Esophagus muscularis mucosa (tissue), 4 donors: Measurements from ENCODE around the gene MSANTD2. TPM values are rescaled to one million over a fixed set of nuclear protein-coding genes. Genes with fewer than 3 reads are reported as not detected.

ENCODE experiments used
- DNase-seq: peaks from one replicate; pipeline ENCODE4 v3.0.0-alpha.2; 2017; ENCODE audit errors: extremely low spot score
- H3K27ac ChIP-seq, 4 donors: fragments of 200-600 bp; sonication (generic); replicated peaks in 1 of 4; 1 replicate in 3 of 4; 2 replicates in 1 of 4; pipeline ENCODE4 v1.5.1; 2016 to 2019; ENCODE audit warnings: mild to moderate bottlenecking in 1 of 4
- H3K27me3 ChIP-seq, 4 donors: fragments of 200-600 bp; sonication (generic); one replicate each; pipeline versions ENCODE4 v1.5.1 to v1.6.0; 2016 to 2019
- H3K36me3 ChIP-seq, 4 donors: fragments of 200-600 bp; sonication (generic); one replicate each; pipeline ENCODE4 v1.5.1; 2016 to 2019
- H3K4me1 ChIP-seq, 4 donors: fragments of 200-600 bp; sonication (generic); one replicate each; pipeline ENCODE4 v1.5.1; 2016 to 2019
- H3K4me3 ChIP-seq, 4 donors: fragments of 200-600 bp; sonication (generic); 1 replicate in 2 of 4; 2 replicates in 2 of 4; pipeline ENCODE4 v1.5.1; 2016 to 2019; ENCODE audit warnings: mild to moderate bottlenecking in 4 of 4, moderate library complexity in 1 of 4
- H3K9me3 ChIP-seq, 4 donors: fragments of 200-600 bp; sonication (generic); 1 replicate in 3 of 4; 2 replicates in 1 of 4; pipeline ENCODE4 v1.5.1; 2016 to 2019
- EP300 ChIP-seq: sonication (generic); formaldehyde crosslinking; IDR thresholded peaks from one replicate; pipeline ENCODE4 v1.6.1; 2017; ENCODE audit warnings: antibody characterized with exemption
- POLR2A ChIP-seq: fragments of 450-650 bp; IDR thresholded peaks from one replicate; pipeline ENCODE4 v1.6.1; 2017; ENCODE audit warnings: antibody characterized with exemption, moderate library complexity, mild to moderate bottlenecking, low read depth
- POLR2AphosphoS5 ChIP-seq, 2 donors: sonication (generic); formaldehyde crosslinking; IDR thresholded peaks; one replicate each; pipeline ENCODE4 v1.6.1; 2017; ENCODE audit warnings: antibody characterized with exemption in 2 of 2
- WGBS: methylation state at CpG from one replicate; pipeline ENCODE4 v1.1.5; 2018; 5-methylcytosine and 5-hydroxymethylcytosine counted together
- intact Hi-C: fragments of 100-400 bp; cut with DNase I; formaldehyde crosslinking; loops from one replicate; pipeline ENCODE4 v1.15.1; 2023
- total RNA-seq, 4 donors: library from RNA; depleted of rRNA; stranded (reverse); fragments of >200 nt; gene quantifications; one replicate each; pipeline versions ENCODE4 v1.1.0 to v1.2.1, GENCODE V29; 2016
- TF ChIP-seq, protein P1 (sequence below), 3 experiments: fragments of 200-600 bp in 2 of 3; fragments of 450-650 bp in 1 of 3; sonication (generic) in 2 of 3; IDR thresholded peaks; one replicate each; pipeline ENCODE4 v1.5.1; 2017 to 2019; ENCODE audit warnings: antibody characterized with exemption in 3 of 3, mild to moderate bottlenecking in 2 of 3, moderate library complexity in 1 of 3

The MSANTD2 gene
- total RNA-seq, 4 donors from 2014 or later: 9.6 to 14.0 (median 12.1) TPM

DNA sequence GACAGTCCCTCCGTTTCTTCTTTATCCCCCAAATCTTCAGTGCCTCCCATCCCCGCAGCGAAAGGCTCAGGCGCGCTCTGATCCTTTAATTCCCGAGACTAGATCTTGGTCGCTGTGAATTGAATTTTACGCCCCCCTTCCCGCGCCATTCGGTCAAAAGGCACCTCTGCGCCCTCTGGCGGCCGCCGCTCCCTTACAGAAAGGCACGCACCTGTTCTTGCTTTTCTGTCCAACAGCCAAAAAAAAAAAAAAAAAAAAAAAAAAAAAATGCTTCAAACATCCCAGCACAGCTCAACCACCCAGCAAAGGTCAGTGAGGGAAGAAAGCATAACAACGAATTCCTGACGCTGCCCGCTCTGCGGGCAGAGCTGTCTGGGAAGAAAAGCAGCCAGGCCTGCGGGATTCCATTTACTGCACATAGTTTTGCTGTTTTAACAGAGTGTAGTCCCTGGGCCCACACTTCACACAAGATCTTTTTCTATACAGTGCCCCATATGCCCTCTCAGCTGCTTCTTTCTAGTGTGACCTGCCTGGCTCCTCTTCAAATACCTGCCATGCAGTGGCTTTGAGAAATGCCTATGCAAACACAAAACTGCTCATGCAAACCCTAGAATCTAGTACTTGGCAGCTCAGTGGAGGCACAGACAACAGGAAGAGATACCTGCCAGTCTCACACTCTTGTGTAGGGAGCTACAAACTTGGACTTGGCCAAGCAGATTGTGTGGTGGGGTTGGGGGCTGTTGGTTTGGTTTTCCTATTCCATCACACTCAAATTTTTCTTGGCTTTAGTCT lies 36.9 kb downstream of the MSANTD2 start:
- Histone ChIP-seq H3K27me3 (peaks cover 5 to 48% (median 38%) of the 10 kb centered on the region in 4 donors), H3K36me3 (peaks cover 11 to 44% (median 21%) of the 10 kb centered on the region in 4 donors), H3K4me1 (peaks cover 26 to 53% (median 43%) of the 10 kb centered on the region in 4 donors), H3K4me3 (peak overlapping the region; percentile 52 to 65 (median 54)), H3K9me3 (no peaks in the 10 kb centered on the region), H3K27ac (peak overlapping the region; percentile 69 to 82 (median 82))
- WGBS: 5% methylated on average over 21 of the region's 21 CpGs
- peak; percentile 93 for DNase-seq
- intact Hi-C loops: loop anchor here (1.0 to 5.0 kb wide), 3 partner anchors 34 to 94 kb away; no protein-coding TSS in a partner anchor
- TF ChIP-seq POLR2A (no peak), EP300 (no peak), POLR2AphosphoS5 (IDR thresholded peaks at IDR 0.05) (peak; percentile 5 to 29)
- TF ChIP-seq, protein P1, sequence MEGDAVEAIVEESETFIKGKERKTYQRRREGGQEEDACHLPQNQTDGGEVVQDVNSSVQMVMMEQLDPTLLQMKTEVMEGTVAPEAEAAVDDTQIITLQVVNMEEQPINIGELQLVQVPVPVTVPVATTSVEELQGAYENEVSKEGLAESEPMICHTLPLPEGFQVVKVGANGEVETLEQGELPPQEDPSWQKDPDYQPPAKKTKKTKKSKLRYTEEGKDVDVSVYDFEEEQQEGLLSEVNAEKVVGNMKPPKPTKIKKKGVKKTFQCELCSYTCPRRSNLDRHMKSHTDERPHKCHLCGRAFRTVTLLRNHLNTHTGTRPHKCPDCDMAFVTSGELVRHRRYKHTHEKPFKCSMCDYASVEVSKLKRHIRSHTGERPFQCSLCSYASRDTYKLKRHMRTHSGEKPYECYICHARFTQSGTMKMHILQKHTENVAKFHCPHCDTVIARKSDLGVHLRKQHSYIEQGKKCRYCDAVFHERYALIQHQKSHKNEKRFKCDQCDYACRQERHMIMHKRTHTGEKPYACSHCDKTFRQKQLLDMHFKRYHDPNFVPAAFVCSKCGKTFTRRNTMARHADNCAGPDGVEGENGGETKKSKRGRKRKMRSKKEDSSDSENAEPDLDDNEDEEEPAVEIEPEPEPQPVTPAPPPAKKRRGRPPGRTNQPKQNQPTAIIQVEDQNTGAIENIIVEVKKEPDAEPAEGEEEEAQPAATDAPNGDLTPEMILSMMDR (IDR thresholded peaks at IDR 0.05): peak; percentile 60 to 76 (median 63)

DNA sequence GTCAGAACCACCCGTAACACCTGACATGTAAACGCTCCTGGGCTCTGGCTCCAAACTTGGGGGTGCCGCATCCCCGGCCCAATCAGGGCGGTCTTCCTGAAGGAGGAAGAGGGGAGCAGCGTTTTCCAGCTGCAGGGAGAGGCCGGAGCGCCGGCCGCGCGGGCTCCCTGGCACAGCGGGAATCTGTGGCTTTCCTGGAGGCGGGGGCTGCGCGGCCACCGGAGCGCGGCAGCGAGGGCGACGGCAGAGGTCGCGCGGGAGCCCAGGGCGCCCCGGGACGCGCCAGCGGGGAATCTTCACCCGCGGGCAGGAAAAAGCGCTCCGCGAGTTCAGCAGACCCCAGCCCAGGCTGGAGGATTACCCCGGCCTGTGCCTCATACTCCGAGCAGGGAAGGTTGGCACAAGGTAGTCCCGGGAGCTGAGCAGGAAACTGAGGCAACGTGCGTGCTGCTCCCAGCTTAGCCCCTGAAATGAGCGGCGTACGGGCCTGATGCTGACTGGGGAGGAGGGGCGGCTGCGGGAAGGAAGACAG lies 37.5 kb downstream of the MSANTD2 start:
- no peak for DNase-seq
- Histone ChIP-seq H3K4me1 (peaks cover 32 to 60% (median 48%) of the 10 kb centered on the region in 4 donors), H3K9me3 (no peaks in the 10 kb centered on the region), H3K4me3 (peak overlapping the region; percentile 52 to 65 (median 54)), H3K27ac (peak overlapping the region; percentile 69 to 82 (median 82)), H3K27me3 (peaks cover 5 to 55% (median 43%) of the 10 kb centered on the region in 4 donors), H3K36me3 (peaks cover 10 to 39% (median 17%) of the 10 kb centered on the region in 4 donors)
- TF ChIP-seq EP300 (no peak), POLR2A (no peak), POLR2AphosphoS5 (IDR thresholded peaks at IDR 0.05) (no peak)
- TF ChIP-seq, protein P1 (IDR thresholded peaks at IDR 0.05): no peak
- 0% methylated on average over 5 of the region's 45 CpGs for WGBS
- intact Hi-C loops: loop anchor here (1.0 to 5.0 kb wide), 3 partner anchors 35 to 93 kb away; no protein-coding TSS in a partner anchor

DNA sequence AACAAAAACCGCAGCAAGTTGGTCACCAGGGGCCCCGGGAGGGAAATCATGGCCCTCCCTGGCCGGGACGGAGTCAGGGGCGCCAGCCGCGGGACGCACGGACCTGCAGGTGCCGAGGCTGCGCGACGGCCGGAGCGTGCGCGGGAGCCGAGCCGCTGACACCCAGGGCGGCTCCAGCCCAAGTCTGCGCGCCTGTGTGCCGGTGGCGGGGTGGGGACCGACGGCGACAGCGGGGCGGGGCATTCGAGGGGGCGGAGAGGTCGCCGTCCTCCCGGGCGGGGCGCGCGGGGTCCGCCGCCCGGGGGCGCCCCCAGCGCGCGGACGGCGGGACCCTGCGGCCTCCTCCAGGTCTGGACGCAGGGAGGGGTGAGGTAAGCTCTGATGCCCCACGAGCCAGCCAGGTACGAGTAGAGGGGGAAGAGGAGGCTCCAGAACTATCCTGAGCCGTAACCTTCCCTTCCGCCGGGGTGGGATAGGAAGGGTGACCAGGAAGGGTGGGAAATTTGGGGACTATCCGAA lies 38.0 kb downstream of the MSANTD2 start, which contains the start of gene ESAM:
Gene ESAM (minus strand): TSS at position 186 of the 519 bp plus-strand sequence. CDS start 136 bp downstream, at position 50.
- WGBS: under 1% methylated on average over 35 of the region's 55 CpGs
- DNase-seq: peak; percentile 86
- Histone ChIP-seq H3K36me3 (peaks cover 5 to 35% (median 13%) of the 10 kb centered on the region in 4 donors), H3K4me1 (peaks cover 33 to 60% (median 49%) of the 10 kb centered on the region in 4 donors), H3K27me3 (peaks cover 5 to 60% (median 46%) of the 10 kb centered on the region in 4 donors), H3K9me3 (no peaks in the 10 kb centered on the region), H3K4me3 (peak within 1 kb of the TSS; percentile 52 to 65 (median 54)), H3K27ac (peak within 1 kb of the TSS; percentile 69 to 82 (median 82))
- peak in 1 of 2 donors; percentile 85 for TF ChIP-seq POLR2AphosphoS5 (IDR thresholded peaks at IDR 0.05)
- TF ChIP-seq POLR2A: peak; percentile 19
- TF ChIP-seq EP300: no peak
- intact Hi-C loops: loop anchor here (5.0 kb wide), 2 partner anchors 35 to 75 kb away; no protein-coding TSS in a partner anchor

DNA sequence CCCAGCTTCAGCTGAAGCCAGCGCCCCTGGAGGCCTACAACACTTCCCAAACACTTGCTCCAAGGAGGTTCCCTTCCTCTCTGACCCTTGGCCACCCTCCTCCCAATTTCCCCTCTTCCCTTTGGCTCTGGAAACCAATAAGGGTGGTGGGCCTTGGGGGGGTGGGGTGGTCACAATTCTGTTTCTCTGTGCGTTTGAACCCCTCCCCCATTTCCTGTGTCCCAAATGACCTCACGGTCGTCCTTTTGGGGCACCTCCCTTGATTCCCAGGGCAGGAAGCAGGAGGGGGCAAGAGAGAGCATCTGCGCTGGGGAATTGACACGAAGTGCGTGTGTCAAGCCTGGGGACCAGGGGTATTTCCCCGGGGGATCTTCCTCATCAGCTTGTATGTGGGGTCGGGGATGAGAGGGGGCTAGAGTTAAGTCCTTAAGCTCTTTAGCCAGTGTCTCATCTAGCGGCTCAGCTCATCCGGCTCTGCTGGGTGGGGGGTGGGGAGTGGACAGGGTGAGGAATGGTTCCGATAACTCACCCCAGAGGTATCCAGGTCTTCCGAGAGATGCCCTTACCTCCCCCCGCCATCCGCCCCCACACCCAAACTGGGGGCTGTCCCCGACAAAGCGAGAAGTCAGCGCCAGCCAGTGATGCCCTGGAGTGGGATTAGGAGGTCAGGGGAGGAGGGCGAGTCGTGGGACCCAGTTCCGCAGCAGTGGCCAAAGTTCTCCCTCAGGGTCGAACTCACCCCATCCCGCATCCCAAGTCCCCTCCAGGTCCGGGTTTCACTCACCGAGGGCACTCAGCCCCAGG lies 38.7 kb downstream of the MSANTD2 start:
- H3K36me3 ChIP-seq: peaks cover 0 to 35% (median 6%) of the 10 kb centered on the region in 4 donors
- WGBS: 34% methylated on average over 16 of the region's 25 CpGs
- H3K4me1 ChIP-seq: peaks cover 38 to 60% (median 49%) of the 10 kb centered on the region in 4 donors
- H3K9me3 ChIP-seq: no peaks in the 10 kb centered on the region
- peak overlapping the region; percentile 69 to 82 (median 82) for H3K27ac ChIP-seq
- DNase-seq: peak; percentile 45
- H3K27me3 ChIP-seq: peaks cover 5 to 66% (median 52%) of the 10 kb centered on the region in 4 donors
- intact Hi-C loops: loop anchor here (5.0 kb wide), 2 partner anchors 36 to 76 kb away; no protein-coding TSS in a partner anchor
- H3K4me3 ChIP-seq: peak overlapping the region; percentile 52 to 65 (median 54)
- TF ChIP-seq POLR2AphosphoS5 (IDR thresholded peaks at IDR 0.05) (no peak), EP300 (no peak), POLR2A (no peak)
- TF ChIP-seq, protein P1 (IDR thresholded peaks at IDR 0.05): no peak
